Activated CD8-positive, alpha-beta memory T cell treated with anti-CD3 and anti-CD28 coated beads for 48 hours (primary cell): ENCODE results near the gene FANK1.
A peak's percentile ranks its signal among the peaks of the same experiment; 100 is the strongest.

Source experiments
- DNase-seq, 3 experiments: peaks; one replicate each; pipeline ENCODE4 v3.0.0-alpha.2; 2020; ENCODE audit warnings: low read depth in 2 of 3, low spot score in 2 of 3

The FANK1 gene

DNA sequence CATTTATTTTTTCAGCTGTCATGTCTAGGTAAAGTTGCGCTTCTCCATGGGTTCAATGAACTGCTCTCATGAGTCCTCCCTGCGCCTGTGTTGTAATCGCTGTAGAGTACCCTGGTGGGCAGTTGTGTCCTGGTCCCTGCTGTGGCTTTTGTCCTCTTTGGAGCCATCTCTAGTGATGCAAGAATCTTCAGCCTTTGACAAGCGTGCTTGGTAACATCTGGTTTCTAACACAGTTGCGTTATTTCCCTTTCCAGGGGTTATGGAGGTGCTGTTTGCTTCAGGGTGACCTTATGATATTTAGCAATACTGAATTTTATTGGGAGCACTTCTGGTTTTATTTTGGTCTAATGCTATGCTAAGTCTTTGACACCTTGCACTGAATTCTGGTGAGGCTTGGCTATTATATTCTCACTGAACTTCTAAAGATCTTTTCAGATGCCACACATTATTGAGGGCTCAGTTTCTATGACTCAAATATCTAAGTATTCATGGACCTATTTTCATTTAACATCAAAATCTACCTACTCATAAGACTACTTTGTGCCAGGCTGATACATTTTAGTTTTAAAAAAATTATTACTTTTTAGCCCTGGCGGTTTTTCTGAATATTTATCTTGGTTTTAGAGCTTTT lies 88.6 kb downstream of the FANK1 start:
- DNase-seq = no peak

GRCh38 chr10:125985557-125986240 lies 89.3 kb downstream of the FANK1 start:
- DNase-seq = no peak

- DNase-seq = no peak
These were observed 93.4 kb downstream of the FANK1 start for GRCh38 chr10:125989791-125990190.

DNA sequence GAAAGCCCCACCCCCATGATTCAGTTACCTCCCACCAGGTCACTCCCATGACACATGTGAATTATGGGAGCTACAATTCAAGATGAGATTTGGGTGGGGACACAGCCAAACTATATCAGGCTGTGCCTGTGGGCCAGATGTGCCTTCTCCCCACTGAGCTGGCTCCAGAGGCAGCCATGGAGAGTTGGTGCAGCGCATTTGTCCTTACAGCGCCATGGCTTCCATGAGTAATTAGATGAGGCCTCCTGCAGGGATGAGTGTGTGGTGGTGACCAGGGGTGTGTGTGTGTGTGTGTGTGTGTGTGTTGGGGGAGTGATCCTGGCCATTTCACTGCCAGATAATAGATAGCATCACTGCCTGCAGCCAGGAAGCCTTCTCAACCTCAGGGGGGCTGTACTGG lies 94.6 kb downstream of the FANK1 start:
- no peak for DNase-seq

DNA sequence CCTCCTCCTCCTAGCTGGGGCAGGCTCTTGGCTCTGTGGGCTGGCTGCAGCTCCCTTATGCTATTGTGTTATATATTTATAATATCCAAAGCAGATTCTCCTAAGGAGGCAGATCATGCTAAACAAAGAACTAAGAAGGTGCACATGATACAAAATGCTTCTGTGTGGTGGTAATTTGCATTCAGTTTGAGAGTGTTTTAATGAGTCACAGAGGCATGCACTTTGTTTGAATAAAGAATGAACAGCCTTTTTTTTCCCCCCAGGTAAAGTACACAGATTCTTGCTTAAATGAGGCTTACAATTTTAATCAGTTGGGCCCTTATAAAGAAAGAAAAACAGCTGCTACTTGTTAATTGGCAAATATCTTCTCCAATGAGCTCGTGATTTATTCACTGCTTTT lies 95.0 kb downstream of the FANK1 start:
- DNase-seq = no peak

- no peak for DNase-seq
These were observed 95.9 kb downstream of the FANK1 start for GRCh38 chr10:125992254-125992653.

- DNase-seq = no peak
These were observed 98.2 kb downstream of the FANK1 start for GRCh38 chr10:125994601-125995000.

DNA sequence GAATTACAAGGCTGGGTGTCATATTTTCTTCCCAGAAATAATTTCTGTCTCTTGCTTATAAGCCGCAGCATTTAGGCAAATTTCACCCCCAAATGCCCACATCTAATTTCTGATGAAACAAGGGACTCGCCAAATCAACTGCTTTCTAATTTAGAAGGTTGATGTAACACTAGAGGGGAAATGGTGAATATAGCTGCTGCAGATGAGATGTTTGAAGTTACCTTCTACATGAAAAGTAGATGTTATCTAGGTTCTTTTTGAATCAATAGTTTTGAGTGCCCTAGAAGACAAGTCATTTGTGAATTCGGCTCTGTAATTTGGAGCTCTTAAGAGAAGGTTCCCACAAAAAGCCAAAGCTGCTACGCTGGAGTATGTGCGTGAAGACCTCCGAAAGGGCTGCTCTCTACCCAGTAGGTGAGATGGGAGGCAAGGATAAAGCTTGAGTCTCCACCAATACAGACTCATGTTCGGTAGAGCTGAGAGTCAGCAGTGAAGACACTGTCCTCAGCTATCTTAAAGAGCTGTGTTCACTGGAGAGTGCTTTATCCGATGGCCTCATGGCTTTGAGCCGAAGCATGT lies 99.5 kb downstream of the FANK1 start:
- no peak for DNase-seq

GRCh38 chr10:125997586-125997985 lies 101.2 kb downstream of the FANK1 start:
- DNase-seq = no peak

DNA sequence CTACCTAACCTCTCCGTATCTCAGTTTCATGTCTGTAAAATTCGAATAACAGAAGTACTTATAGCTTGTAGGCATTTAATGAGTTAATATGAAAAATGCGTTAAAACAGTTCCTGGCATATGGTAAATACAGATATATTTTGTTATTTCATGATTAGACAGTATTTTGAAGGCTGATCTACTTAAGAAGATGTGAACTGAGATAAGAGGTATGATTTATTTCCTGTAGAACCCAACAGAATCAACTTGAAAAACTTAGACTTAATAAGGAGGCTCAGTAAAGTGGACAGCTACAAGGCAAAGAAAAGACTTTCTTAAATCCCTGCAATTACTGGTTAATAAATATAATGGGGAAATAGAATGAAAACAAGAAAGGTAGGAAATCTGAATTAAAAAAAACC lies 103.3 kb downstream of the FANK1 start:
- no peak for DNase-seq

DNA sequence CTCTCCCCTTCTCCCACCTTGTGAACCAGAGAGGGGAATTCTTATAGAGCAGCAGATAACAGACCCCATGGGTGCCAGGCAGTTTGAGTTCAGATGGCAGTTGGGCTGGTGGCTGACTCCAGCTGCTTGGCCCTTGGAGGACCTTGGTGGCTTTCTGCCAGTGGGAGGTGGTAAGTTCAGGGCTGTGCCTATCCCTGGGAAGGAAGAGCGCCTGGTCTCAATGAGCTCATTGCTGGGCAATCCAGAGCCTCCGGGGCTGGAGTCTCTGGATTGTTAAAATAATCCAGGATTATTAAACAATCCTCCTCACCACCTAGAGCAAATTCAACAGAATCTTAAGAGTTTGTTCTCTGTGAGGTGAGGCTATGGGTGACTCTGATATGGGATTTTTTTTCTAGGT lies 105.2 kb downstream of the FANK1 start:
- DNase-seq = no peak

DNA sequence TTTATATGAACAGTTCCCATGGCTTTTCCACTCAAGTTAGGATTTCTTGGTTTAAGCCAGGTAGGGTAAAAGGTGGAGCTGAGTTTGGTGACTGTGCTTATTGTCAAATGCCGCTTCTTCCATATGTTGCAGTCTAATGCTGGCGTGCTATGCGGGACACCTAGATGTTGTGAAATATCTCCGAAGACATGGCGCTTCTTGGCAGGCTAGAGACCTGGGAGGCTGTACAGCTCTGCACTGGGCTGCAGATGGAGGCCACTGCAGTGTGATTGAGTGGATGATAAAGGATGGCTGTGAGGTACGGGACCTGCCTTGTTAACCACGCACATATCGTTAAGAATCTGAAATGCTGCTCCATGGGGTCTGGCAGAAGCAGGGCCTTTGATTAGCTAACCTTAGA lies 108.4 kb downstream of the FANK1 start:
- no peak for DNase-seq

DNA sequence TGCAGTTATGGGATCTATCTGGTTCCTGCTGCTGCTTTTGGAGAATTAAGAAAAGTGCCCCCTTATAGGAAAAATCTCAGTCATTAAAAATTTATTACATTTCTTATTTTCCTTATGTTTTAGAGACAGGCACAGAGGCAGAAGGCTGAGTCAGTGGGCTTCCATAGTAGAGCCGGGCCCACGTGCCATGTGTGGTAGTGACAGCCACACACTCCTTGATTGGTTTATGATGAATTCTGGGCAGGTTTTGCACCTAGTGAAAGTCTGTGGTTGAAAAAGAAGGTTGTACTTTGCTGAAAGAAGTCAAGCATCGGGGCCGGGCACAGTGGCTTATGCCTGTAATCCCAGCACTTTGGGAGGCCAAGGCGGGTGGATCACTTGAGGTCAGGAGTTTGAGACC lies 109.9 kb downstream of the FANK1 start:
- no peak for DNase-seq

- no peak for DNase-seq
These were observed 110.5 kb downstream of the FANK1 start for GRCh38 chr10:126006906-126007305.

DNA sequence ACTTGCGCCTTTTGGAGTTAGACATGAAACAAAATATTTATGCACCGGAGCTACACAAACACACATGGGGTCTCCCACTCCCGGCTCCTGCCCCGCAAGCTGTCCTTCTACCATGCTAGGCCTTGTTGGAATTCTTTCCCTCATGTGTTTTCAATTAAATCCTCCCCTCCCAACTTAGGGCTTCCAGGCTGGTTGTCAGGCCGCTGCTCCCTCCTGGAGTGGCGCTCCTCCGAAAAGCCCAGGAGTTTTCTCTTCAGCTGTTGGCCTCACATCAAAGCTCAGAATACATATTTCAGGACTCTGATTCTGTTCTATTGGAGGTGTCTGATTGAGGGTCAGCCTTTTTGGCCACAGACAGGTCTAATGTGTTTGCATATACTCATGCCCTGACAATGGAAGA lies 113.3 kb downstream of the FANK1 start:
- DNase-seq = no peak

- DNase-seq = no peak
These were observed 115.6 kb downstream of the FANK1 start for GRCh38 chr10:126011995-126012394.

DNA sequence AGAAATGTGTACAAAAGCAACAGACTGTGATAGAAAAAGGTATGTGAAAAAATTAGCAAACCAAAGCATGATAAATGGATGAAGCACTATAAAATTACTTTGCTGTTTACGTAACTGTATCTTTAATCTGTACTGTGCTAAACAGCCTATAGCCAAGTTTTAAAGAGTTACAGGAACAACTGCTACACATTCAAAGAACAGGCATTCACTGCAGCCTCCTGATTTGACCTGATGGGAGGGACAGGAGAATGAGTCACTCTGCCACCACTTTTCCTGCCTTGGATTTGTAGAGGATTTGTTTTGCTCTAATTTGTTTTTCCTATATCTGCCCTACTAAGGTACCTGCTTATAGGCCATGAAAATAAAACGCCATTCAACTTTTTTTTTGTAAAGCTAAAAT lies 116.1 kb downstream of the FANK1 start:
- no peak for DNase-seq

- peak in 1 of 3 experiments; percentile 3 for DNase-seq
These were observed 117.3 kb downstream of the FANK1 start for GRCh38 chr10:126013489-126014281.

- no peak for DNase-seq
These were observed 117.9 kb downstream of the FANK1 start for GRCh38 chr10:126014309-126014708.

DNA sequence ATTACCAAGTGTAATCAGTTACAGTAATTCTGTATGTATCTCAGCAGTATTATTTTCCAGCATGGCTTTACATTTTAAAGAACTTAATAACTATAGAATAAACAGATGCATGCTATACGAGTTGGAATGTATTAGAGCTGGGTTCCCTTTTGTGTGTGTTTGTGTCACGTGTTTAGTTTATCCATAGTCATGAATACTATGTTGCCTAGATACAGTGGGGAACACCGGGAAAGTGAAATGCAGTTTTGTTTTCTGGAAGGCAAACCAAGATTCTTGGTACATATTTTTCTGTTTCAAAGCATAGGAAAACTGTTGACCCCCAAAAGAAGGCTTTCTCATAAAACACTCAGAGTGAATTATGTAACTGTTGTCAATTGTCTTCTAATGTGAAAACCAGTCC lies 119.0 kb downstream of the FANK1 start:
- DNase-seq = no peak

DNA sequence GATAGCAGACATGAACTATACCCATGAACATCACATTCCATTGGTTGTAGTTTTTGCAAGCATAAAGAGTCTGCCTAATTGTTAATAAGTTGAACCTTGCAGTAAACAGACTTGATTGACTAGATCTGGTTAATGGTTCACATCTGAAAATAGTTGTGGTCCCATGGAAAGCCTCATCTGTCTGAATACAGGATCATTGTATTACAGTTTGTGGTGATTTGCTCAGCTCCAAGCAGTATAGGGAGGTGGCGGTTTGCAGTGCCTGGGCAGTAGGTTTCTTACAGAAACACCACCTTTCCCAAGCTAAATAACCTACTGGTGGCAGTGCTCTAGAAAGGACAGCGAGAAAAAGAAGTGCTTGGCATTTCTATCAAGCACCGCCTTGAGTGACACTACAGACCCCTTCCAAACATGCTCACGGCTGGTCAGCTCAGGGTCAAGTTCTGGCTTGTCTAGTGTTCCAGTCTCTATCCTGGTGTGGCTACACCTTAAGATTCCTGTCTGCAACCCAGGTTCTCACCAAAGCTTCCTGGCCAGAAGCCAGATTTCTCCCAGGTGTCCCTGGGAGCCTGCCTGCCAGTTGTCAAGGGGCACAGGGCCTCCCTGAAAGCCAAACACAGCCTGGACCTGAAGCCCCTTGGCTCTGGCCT lies 119.9 kb downstream of the FANK1 start:
- DNase-seq = no peak
